ENCODE data around the gene COL12A1. TPM values are rescaled to one million over a fixed set of nuclear protein-coding genes. Genes with fewer than 3 reads are reported as not detected.

The COL12A1 gene
- total and polyA plus RNA-seq, 2 experiments from 2014 or later, result 0.39 to 6.3 TPM

GRCh38 chr6:75211920-75212590 is 6.2 kb upstream of the COL12A1 start (continued):
- TF ChIP-seq ZNF462 (CRISPR knock-in tag; IDR thresholded peaks at IDR 0.05) (no peak), POLR2AphosphoS5 (IDR thresholded peaks at IDR 0.05; ENCODE audit: low read depth) (no peak), NANOG (IDR thresholded peaks at IDR 0.05; ENCODE audit: borderline replicate concordance) (no peak), CREB1 (CRISPR knock-in tag; IDR thresholded peaks at IDR 0.05; ENCODE audit: low read depth) (no peak), EZH2 (IDR thresholded peaks at IDR 0.05; ENCODE audit: low read depth, unreplicated experiment) (no peak), ZNF331 (CRISPR knock-in tag; IDR thresholded peaks at IDR 0.05; ENCODE audit: low read depth) (no peak), ZNF114 (CRISPR knock-in tag; IDR thresholded peaks at IDR 0.05) (no peak), STAT1 (IDR thresholded peaks at IDR 0.05; ENCODE audit: unreplicated experiment) (no peak), EZH2phosphoT487 (IDR thresholded peaks at IDR 0.05; ENCODE audit: unreplicated experiment) (no peak), JUNB (IDR thresholded peaks at IDR 0.05; ENCODE audit: unreplicated experiment) (no peak)
